ENCODE results near the gene PUM1.
"Not testable (repeated sequence)": the region's sequence is repeated elsewhere in the genome, so short reads cannot be mapped to it uniquely, and the experiment has no call there.

PUM1 gene

DNA sequence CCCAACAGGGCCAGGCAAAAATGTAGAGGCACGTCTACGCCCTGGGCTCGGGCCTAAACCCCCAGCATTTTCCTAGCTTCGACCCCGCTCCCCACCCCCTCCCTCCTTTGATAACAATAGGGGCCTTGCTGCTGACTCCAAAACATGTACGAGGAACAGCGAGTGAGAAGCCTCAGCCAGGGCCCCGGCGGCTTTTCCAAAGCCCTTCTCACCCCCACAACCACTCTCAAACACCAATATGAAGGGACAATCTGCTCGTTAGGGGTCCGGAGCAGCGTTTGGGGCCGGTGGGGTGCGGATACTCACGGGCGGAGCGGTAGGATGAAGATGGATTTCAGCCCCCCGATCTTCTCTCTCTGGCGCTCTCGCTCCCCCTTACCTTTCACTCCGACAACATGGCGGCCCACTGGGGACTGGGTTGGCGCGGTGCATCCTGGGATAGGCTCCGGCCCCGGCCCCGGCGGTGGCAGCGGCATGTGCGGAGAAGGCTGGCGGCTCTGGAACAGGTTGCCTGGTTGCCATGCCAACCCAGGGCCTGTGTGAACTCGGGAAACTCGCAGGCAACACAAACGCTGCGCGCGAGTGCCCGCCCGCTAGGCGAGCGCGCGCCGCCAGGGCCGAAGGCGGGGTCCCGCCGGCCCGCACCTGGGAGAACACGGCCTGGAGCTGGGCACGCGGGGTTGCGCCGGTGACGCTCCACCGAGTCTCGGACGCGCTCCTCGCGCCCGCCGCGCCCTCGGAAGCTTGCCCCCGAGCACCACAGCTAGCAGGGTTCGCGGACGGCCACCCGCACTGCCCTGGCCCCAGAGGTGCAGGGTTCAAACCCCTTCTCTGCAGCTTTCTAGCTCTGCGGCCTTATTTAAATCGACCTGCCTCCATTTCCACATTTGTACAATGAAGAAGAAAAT lies at the start of gene PUM1:
PUM1 (minus strand) TSS at position 408 of the 908 bp plus-strand sequence. CDS start 6,151 bp downstream, outside the sequence.
- DNase-seq, result peak; percentile 99

GRCh38 chr1:31112266-31112935 lies 46.9 kb upstream of the PUM1 start:
- no peak for DNase-seq

DNA sequence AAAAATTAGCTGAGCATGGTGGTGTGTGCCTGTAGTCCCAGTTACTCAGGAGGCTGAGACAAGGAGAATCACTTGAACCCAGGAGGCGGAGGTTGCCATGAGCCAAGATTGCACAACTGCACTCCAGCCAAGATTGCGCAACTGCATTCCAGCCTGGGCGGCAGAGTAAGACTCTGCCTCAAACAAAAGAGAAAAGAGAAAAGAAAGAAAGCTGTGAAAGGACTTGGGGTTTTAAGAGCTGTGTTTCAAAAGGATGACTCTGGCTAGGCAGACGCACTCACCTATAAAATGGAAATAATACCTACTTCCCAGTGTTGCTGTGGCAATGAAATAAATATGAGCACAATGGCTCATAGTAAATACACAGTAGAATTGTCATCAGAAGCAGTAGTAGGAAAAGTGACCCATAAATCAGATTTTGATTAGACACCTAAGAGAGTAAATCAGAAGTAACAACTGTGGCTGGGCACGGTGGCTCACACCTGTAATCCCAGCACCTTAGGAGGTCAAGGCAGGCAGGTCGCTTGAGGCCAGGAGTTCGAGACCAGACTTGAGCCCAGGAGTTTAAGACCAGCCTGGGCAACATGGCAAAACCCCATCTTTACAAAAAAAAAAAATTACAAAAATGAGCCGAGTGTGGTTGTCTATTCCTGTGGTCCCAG lies 45.9 kb upstream of the PUM1 start:
- DNase-seq, result no peak

GRCh38 chr1:31110846-31111245 lies 45.3 kb upstream of the PUM1 start:
- no peak for DNase-seq

- no peak for DNase-seq
These were observed 43.3 kb upstream of the PUM1 start for GRCh38 chr1:31108861-31109260.

DNA sequence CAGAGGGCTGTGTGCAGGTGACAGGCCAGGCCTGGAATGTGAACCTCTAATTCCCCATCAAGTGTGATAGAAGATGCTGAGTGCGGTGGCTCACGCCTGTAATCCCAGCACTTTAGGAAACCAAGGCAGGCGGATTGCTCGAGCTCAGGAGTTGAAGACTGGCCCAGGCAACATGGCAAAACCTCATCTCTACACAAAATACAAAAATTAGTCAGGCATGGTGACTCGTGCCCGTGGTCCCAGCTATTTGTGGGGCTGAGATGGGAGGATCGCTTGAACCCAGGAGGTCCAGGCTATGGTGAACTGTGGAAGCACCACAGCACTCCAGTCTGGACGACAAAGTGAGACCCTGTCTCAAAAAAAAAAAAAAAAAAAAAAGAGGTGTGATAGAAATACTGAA lies 40.1 kb upstream of the PUM1 start:
- DNase-seq, result peak; percentile 34

GRCh38 chr1:31102501-31102950 lies 37.0 kb upstream of the PUM1 start:
- DNase-seq, result no peak

GRCh38 chr1:31101147-31101502 lies 35.6 kb upstream of the PUM1 start:
- no peak for DNase-seq

- DNase-seq, result no peak
These were observed 33.9 kb upstream of the PUM1 start for GRCh38 chr1:31099293-31100032.

GRCh38 chr1:31095985-31096384 lies 30.5 kb upstream of the PUM1 start:
- no peak for DNase-seq

DNA sequence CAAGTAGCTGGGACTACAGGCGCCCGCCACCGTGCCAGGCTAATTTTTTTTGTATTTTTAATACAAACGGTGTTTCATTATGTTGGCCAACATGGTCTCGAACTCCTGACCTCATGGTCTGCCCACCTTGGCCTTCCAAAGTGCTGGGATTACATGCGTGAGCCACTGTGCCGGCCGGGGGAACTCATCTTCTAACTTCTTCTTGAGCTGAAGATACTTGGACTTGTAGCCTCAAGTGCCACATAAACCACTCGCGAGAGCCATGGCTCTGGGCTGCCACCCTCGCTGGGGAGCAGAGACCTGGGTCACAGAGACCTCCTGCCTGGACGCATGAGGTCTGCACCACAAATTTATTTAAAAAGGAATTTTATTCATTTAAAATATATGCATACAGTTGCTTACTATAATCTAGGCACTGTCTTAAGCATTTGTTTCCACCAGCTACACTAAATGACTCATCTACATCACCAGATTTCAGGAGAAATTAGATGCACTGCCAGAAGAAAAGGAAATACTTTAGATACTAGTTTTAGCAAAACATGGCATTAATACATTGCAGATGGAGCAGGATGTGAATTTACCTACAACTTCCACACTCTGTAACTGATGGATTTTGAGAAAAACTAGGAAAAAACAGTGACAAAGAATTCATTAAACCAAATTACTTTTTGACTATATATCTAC lies 29.9 kb upstream of the PUM1 start:
- DNase-seq, result no peak

- DNase-seq, result not testable (repeated sequence)
These were observed 22.6 kb upstream of the PUM1 start for GRCh38 chr1:31088081-31088480.

GRCh38 chr1:31084782-31085569 lies 19.5 kb upstream of the PUM1 start:
- no peak for DNase-seq

DNA sequence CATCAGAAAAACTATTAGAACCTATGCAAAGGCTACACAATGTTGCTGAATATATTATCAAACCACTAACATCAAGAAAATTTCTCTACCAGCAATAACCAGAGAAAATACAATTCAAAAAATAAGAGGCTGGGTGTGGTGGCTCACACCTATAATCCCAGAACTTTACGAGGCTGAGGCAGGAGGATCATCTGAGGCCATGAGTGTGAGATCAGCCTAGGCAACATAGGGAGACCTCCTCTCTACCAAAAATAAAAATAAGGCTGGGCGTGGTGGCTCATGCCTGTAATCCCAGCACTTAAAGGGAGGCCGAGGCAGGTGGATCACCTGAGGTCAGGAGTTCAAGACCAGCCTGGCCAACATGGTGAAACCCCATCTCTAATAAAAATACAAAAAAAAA lies 16.9 kb upstream of the PUM1 start:
- no peak for DNase-seq

- DNase-seq, result no peak
These were observed 7.5 kb upstream of the PUM1 start for GRCh38 chr1:31073044-31073443.

GRCh38 chr1:31072304-31072746 lies 6.8 kb upstream of the PUM1 start:
- no peak for DNase-seq

GRCh38 chr1:31069392-31069791 lies 3.9 kb upstream of the PUM1 start:
- DNase-seq, result no peak

DNA sequence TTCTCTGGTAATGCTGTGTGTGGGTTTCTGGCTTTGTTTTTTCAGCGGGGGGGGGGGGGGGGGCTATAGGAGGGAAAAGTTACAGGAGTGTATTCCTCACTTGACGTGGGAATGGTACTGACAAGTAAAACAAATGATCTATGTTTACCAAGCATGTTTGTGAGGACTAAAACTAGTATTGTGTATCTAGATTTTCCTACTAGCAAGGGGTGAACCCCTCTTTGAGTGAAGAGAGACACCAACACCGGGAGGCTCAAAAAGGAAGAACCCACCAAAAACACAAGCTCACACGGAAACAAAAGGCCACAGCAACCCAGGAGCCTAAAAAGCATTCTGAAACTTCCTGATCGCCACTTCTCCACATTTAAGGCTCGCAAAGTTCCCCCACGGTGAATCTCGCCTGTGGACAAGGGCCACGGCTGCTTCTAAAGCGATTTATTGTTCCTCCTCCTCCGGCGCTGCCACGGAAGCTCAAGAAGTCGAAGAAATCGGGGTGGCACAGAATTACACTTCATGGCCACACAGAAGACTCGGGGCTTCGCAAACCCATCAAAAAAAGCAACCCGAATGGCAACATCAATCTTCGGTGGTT lies 703 bp downstream of the PUM1 start:
- DNase-seq, result no peak

GRCh38 chr1:31064111-31064717 lies 1.3 kb downstream of the PUM1 start:
- no peak for DNase-seq

- no peak for DNase-seq
These were observed 1.9 kb downstream of the PUM1 start for GRCh38 chr1:31063631-31064030.
